Frontal cortex (tissue), 4 donors: ENCODE data around the gene CXCL13. TPM values are rescaled to one million over a fixed set of nuclear protein-coding genes. Genes with fewer than 3 reads are reported as not detected.
"Not testable (repeated sequence)": the region's sequence is repeated elsewhere in the genome, so short reads cannot be mapped to it uniquely, and the experiment has no call there.

ENCODE experiments used
- DNase-seq, 2 donors: peaks; one replicate each; pipeline ENCODE4 v3.0.0; 2012; ENCODE audit warnings: low spot score in 2 of 2
- FAIRE-seq: peaks from 2 replicates; lab custom pipeline; 2012; peaks lifted over from hg19 to GRCh38; lab: Jason Lieb, UNC
- total RNA-seq: library from RNA; depleted of rRNA; stranded (reverse); fragments of >200 nt; gene quantifications from one replicate; pipeline ENCODE4 v1.2.3, GENCODE V29; 2014
- donor health status: control.
- donor health status: control.
- donor health status: control.

Gene CXCL13
- total RNA-seq, 1 donor from 2014 or later, result not detected

DNA sequence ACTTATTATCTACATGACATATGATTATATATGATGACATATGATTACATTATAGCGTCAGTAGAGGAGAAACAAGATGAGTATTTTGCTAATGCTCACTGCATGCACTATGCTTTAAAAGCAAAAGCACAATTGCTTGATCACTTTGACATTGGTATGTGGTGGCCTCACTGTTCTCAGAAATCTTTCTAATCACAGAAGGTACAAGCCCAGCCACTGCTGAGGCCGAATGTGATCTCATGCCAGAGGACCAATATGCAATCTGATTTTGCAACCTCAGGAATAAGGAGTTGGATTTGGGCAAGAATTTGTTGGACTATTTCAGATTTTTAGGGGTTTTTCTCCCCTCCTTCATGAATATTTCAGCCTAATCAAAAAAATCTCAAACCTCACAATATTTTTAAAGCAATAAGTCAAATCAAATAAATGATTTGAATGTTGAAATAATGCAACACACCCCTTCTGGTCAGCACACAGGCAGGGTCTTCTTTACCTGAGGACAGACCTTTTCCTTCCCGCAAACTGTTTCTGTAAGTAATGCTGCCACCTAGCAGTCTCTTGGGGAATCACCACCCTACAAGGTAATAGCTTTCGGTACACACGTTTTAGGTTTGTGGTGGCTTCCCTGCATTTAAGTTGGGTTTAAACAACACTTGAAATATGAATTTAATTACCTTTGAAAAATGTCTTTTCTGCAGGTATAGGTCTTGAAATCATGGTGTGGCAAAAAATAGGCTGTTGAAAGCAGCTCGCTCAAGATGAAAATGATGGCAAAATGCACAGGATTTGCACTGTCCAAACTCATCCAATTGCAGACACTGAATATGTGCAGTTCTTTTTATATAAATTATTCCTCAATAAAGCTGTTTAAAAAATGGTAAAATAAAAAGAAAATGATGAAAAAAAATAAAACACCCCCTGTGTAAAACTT is 4.8 kb upstream of the CXCL13 start:
- DNase-seq (peak in 1 of 2 donors; percentile 30), FAIRE-seq (no peak)

DNA sequence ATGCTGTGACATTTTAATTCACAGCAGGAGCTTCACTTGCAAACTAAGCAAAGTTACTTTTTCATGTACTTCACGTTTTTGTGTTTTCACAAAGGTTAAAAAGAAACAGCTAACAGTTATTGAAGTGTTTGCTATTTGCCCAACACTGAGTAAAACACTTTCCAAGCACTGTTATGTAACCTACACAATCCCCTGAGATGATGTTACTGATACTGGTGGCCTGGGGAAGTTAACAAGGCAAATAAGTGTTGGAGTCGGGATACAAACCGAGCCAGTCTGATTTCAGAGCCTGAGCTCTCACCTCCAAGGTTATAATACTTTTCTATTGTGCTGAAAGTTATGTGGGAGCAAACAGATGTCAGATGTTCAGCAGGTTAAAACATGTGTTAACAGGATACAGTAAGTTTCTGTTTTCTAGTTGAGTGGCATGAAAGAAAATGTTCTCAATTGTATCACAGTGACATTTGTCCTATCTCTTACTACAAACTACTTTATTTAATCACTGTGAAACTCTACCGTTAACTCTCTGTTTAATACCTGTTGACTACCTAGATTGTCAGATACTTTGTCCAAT is 3.9 kb upstream of the CXCL13 start:
- no peak for DNase-seq
- no peak for FAIRE-seq

DNA sequence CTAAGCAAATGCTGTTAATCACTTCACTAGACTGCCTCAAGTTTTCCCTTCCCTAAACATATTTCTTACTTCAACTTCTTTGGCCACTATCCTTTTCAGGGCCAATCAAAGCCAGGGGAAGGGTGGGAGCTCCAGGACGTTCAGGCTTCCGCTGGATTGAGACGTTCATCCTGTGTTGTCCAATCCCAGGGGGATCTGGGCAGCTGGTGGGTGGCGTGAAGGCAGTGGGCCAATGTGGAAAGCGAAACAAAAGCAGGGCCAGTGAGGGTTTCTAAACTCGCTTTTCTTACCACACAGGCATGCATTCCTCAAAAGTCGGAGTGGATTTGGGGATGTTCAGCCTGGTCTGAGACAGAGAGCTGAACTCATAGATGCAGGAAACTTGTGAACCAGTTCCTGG is 7.6 kb downstream of the CXCL13 start:
- FAIRE-seq, result no peak
- DNase-seq, result no peak

DNA sequence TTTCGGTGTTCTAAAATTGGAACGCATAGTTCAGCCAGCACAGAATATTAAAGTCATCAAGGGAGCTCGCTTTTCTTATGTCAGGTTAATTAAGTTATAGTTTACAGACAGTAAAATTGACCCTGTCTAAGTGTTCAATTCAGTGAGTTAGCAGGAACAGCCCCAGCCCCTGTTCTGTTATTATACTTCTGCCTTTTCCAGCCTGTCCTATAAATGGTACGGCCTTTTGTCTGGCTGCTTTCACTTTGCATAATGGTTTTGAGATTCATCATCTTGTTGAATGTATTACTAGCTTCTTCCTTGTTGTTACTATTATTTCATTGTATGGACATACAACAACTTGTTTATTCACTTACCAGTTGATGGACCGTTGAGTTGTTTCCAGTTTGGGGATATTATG is 9.5 kb downstream of the CXCL13 start:
- FAIRE-seq, result no peak
- DNase-seq, result no peak

DNA sequence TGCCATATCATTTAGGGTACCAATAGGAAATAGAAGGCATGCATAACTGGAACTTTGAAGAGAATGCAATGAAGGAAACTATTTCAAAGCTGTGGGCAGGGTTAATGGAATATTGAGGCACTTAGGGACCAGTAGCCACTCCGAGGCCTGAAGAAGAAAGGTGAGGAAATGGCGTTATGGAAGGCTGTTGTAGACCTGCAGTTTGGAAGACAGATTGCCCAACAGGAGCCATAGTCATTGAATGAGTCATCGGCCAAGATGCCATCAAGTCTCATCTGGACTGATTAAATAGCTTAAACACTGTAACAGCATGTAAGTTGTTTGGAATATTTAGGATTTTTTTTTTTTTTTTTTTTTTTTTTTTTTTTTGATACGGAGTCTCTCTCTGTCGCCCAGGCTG is 11.6 kb downstream of the CXCL13 start:
- no peak for FAIRE-seq
- DNase-seq, result no peak

DNA sequence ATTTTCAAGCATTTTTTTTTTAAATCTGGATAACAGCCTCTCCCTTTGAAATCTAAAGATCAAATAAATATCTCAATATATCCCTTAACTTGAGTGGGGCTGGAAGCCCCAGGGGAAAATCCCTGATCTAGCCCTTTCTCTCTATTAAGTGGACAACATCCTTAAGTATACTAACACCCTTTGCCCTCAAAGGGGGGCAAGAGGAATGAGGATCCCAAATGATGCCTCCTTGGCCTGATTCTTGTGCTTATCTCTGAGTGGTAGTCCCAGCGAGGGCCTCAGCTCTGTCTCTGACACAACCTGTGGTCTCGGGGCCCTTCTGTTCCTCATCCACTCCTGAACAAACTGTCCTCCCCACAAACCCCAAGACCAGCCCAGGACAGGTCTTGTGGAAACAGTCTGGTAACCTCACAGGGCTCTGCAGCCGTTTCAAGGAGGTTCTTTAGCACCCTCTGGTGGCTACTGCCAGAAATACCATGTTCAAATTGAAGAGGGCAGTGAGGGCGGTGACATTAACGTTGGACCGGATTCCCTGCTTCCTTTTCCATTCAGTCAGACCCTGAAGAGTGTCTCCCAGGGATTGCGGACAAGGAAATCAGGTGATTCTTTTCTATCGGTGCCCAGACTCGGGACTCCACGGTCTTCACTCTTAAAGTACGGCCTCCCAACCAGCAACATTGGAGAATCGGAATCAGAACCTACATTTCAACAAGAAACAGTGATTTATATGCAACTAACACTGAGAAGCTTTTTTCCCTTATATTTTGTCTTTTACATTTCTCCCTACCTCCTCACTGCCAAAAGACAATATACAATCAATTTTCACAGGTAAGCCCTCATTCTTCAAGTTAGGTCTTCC is 13.0 kb downstream of the CXCL13 start:
- FAIRE-seq (no peak), DNase-seq (peak; percentile 19 to 51)

DNA sequence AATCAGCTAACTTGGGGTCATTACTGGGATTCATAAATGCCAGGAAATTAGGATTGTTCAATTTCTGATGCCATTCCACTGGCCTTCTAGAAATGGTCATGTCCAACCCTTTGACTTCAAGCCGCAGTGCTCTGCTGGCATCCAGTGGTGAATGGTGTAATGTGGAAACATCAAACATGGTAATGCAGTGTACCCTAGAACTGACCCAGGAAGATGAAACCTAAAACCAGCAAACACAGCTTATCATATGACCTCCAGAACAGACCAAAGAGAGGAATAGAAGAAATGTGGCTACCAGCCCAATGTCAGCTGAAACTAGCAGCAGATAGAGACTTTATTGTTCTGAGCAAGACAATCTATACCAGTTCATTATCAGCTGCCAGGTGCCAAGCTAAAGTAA is 13.8 kb downstream of the CXCL13 start:
- FAIRE-seq (no peak), DNase-seq (no peak)

DNA sequence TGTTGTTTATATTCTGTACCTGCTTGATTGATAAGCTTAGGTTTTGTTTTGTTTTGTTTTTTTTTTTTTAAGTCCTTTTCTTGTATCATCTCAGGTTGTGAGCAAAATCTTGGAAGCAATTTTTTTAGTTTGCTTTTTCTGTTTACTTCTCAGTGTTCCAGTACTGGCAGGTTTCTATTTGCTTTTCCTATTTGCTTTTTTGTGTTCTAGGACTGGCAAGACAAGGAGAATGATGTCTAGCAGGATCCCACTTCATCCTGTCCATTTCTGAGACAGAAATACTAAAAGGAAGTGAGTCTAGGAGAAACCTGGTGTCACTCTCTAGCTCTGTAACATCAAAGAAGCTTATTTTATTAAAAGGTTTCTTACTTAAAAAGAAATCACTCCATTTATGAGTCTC is 15.6 kb downstream of the CXCL13 start:
- DNase-seq (no peak), FAIRE-seq (no peak)

DNA sequence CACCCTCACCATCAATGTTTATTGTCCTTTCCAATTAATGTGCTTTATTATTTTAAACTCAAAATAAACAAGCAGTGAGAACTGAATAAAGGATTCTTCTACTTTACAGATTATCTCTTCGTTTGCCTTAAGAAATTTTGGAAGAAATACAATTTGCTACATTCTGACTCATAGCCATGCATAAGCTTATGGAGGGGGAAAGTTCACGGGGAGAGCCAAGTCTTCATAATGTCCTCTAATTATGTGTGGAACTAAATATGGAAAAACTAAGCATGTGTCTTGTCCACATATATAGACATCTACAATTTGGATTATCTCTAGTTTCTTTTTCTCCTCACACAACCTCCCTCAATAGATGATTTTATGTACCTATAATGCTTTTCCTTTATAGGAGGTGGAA is 17.5 kb downstream of the CXCL13 start:
- DNase-seq, result no peak
- no peak for FAIRE-seq

DNA sequence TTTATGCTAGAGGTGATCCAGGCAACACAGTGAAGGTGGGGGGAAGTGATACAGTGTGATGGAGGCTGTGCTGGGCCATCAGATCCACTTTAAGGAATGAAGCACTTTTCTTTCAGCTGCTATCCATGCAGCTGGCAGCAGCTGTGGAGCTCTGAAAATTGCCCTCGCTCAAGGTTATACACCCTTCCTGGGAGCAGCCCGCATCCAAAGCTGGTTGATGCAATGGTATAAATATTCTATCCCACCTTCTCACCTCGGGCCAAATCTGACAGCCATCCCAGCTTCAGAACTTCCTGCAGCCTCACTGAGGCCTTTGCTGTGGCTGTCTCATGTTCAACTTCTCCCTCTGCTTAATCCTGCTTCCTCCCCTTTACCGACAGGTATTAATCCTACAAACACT is 18.6 kb downstream of the CXCL13 start:
- no peak for FAIRE-seq

DNA sequence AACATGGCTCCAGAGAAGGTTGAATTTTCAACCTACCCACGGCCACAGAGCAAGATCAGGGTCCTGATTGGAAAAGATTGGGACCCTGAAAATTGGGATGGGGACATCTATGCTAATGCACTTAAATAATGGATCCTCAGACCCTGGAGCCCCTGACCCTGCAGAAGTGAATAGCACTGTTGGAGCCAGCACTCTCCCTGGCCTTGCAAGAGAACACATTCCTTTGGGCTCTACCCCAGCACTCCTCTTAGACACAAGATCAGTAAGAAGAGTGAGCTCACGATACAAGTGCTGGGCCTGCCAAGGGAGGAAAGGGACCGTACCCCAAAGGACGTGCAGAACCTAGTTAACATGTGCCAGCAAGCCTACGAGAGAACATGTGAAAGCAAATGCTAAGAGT is 19.9 kb downstream of the CXCL13 start:
- FAIRE-seq, result no peak

More for the DNA sequence above, 18.6 kb downstream of the CXCL13 start:
- no peak for DNase-seq

DNA sequence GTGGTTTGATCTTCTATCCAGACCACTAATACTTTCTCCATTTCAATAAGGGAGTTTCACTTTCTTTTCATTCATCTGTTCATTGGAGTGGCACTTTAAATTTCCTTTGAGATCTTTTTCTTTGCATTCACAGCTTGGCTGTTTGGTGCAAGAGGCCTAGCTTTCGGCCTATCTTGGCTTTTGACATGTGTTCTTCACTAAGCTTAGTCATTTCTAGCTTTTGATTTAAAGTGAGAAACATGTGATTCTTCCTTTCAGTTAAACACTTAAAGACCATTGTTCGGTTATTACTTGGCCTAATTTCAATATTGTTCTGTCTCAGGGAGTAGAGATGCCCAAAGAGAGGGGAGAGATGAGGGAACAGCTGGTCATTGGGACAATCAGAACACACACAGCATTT is 24.3 kb downstream of the CXCL13 start:
- DNase-seq (no peak), FAIRE-seq (no peak)

More for the DNA sequence above, 19.9 kb downstream of the CXCL13 start:
- DNase-seq, result no peak

DNA sequence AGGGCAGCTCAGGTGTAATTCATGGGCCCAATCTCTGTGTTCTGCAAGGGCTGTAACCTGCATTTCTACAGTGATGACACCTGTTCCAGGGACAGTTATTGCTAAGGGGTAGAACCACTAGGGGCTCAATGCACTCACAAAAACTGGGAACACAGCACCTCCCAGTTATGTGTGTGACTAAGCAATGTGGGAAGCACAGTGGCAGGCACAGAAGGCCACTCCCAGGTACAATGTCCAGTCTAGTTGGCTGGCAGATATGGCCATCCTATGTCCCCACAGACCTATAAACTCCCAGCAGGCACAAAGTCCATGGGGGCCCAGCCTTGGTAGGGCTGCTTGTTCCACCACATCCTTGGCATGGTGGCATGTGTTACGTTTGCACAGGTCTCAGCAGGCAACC is 25.7 kb downstream of the CXCL13 start:
- FAIRE-seq (no peak), DNase-seq (no peak)

DNA sequence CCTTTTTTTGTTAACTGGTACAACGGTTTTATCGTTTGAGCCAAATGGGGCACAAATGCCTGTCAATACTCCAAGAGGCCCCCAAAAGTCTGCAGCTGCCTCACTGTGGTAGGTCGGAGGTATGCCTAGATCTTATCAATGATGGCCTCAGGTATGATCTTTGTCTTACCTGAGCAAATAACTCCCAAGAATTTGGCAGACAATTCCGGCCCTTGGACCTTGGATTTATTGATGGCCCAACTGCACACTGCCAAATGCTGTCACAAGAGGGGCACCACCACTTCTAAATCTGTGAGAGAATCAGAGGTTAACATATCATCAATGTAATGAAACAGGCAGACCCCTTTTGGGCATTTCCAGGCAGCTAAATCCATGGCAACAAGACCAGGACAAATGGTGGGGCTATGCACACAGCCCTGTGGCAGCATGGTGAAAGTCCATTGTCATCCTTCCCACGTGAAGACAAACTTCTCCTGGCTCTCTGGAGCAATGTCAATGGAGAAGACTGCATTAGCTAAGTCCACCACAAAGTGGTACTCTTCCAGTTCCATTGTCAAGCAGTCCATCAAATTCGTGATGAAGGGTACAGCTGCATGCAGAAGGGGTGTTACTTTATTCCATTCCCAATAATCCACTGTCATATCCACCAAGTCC is 28.6 kb downstream of the CXCL13 start:
- DNase-seq, result no peak
- no peak for FAIRE-seq

DNA sequence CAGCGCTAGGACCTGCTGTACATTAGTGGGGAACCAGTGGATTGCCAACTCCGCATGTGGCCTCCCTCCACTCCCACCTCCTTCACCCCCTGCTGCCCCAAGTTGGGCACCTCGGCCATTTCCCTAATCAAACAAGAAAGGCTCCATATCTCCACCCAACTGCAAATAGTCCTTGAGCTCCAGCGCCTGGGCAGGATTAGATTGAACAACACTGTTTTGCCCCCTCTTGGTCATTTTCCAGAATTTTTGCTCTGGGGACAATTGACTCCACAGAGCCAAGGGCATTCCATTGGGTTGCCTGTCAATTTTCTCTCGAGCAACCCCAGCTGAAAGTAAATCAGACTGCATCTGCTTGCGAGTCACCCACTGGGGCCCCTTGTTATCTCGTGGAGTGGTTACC is 29.6 kb downstream of the CXCL13 start:
- DNase-seq, result no peak
- FAIRE-seq, result no peak

DNA sequence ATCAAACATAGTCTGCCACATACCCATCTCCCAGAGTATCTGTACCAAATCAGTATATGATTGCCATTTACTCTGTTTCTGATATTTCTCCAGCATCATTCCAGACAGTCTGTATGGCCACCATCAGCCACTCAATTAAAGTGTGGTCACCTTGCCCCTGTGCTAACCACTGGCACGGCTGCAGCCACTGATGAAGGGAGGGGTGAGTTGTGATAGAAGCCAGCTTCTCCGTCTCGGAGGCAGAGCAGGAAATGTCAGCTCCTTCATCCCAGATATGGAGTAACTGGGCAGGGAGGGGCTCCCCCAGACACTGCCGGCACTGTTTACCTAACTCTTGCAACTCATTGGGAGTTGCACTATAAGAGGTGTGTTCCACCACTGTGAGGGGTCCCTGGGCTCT is 30.3 kb downstream of the CXCL13 start:
- FAIRE-seq (no peak), DNase-seq (no peak)

DNA sequence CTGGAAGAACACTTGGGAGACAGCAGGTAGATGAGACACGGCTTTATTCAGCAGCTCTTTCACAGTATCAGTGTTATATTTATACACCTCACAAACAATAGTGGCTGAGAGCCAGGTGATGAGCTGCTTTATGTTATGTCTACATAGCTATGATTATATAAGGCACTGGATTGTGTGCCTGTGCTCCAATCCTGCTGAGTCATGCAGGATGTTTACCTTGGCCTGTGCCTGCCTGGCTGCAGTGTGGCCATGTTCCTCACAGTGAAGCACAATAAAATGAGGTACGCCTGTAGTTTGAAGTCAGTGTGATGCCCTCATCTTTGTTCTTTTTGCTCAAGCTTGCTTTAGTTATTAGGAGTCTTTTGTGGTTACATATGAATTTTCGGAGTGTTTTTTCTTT is 31.3 kb downstream of the CXCL13 start:
- DNase-seq (no peak), FAIRE-seq (no peak)

DNA sequence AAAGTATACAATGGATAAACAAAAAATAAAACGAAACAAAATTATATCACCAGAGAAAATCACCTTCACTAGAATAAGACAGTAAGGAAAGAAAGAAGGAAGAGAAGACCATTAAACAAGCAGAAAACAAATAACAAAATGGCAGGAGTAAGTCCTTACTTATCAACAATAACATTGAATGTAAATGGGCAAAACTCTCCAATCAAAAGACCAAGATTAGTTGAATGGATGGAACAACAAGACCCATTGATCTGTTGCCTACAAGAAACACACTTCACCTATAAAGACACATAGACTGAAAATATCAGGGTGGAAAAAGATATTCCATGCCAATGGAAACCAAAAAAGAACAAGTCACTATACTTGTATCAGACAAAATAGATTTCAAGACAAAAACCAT is 38.4 kb downstream of the CXCL13 start:
- not testable (repeated sequence) for DNase-seq, FAIRE-seq

DNA sequence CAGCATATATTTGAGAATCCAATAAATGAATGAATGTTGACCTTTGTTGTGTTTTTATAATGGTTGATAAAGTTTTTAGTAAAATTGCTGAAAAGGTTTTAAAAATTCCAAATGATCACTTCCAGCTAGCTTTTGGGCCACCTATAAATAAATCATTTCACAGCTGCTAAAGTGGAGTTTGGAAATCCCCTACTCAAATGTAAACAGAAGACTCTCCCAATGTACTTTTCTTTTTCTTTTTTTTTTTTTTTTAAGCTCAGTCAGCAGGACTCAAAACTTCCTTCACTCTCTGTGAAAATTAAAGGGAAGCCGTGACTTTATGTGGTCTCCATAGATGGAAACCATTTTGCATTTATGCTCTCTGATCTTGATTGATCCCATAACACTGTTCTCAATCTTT is 45.2 kb downstream of the CXCL13 start:
- FAIRE-seq, result no peak
- DNase-seq, result no peak

DNA sequence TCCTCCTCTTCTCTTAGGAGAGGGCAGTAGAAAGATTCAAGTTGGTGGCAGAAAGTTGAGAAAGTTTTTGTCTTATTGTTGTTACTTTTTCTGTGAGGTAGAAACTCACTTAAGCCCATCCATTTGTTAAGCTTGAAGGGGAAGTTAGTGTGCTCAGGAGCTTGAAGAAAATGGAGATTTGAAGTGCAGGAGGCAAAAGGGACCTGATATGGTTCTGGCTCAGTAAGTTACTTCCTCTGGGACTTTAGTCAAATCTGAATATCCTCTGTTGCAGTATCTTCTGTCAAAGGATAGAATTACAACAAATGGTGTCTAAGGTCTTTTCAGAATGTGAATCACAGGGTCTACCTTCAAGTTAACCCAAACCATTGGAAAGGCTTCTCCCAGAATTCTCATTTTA is 46.2 kb downstream of the CXCL13 start:
- no peak for DNase-seq
- no peak for FAIRE-seq
